ENCODE measurements around the gene TTC4.

Gene TTC4

GRCh38 chr1:54695221-54695620 is 20.4 kb upstream of the TTC4 start:
- peaks cover 4% of the 10 kb centered on the region; the same call in 1 of the 2 replicates for H3K27me3 ChIP-seq (ENCODE audit: control insufficient read depth, low read length)
- no peaks in the 10 kb centered on the region for H3K36me3 ChIP-seq (ENCODE audit: control insufficient read depth, low read length)
- no peak overlapping the region for H3K4me2 ChIP-seq (ENCODE audit: low read length)
- H4K20me1 ChIP-seq (ENCODE audit: control insufficient read depth, insufficient read depth, low read depth, low read length) = no peaks in the 10 kb centered on the region
- no peak for TF ChIP-seq EZH2phosphoT487 (IDR thresholded peaks at IDR 0.05; ENCODE audit: borderline replicate concordance, low read length)
- TF ChIP-seq CTCF (IDR thresholded peaks at IDR 0.05; ENCODE audit: low read depth, low read length, poor library complexity, severe bottlenecking) = no peak
- H3K9me3 ChIP-seq (ENCODE audit: control insufficient read depth, insufficient read depth, low read length) = no peaks in the 10 kb centered on the region
- no peaks in the 10 kb centered on the region for H3K79me2 ChIP-seq (ENCODE audit: control insufficient read depth, low read length)
- H3K4me3 ChIP-seq (ENCODE audit: low read length) = no peak overlapping the region
- H3K9me2 ChIP-seq (replicated peaks; ENCODE audit: control insufficient read depth, low read length) = no peaks in the 10 kb centered on the region
- H3K27ac ChIP-seq (ENCODE audit: low read depth, low read length) = no peak overlapping the region
- no peaks in the 10 kb centered on the region for H3K4me1 ChIP-seq (ENCODE audit: control insufficient read depth, low read length)
- H3F3A ChIP-seq (ENCODE audit: control insufficient read depth, insufficient read depth) = no peaks in the 10 kb centered on the region

DNA sequence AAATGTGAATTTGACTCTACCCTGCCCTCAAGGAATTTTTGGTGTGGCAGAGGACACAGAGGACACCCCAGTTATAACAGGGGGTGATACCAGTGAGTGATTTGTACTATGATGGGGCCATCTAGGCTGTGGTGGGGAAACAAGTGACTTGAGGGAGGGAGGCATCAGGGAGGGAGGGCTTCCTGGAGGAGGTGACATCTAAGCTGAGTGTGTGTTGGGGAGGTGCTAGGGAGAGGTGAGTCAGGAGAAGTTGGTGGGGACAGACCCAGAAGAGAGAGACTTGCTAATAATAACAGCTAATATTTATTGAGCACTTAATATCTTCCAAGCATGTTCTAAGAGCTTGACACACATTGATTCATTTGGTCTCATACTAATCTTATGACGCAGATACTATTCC is 19.9 kb upstream of the TTC4 start:
- Histone ChIP-seq H3K27ac (ENCODE audit: low read depth, low read length) (no peak overlapping the region), H3K4me3 (ENCODE audit: low read length) (no peak overlapping the region)

GRCh38 chr1:54696262-54696661 is 19.4 kb upstream of the TTC4 start:
- no peaks in the 10 kb centered on the region for H3K9me2 ChIP-seq (replicated peaks; ENCODE audit: control insufficient read depth, low read length)
- TF ChIP-seq EZH2phosphoT487 (IDR thresholded peaks at IDR 0.05; ENCODE audit: borderline replicate concordance, low read length) (no peak), CTCF (IDR thresholded peaks at IDR 0.05; ENCODE audit: low read depth, low read length, poor library complexity, severe bottlenecking) (no peak)
- no peaks in the 10 kb centered on the region for H4K20me1 ChIP-seq (ENCODE audit: control insufficient read depth, insufficient read depth, low read depth, low read length)

More for the DNA sequence above, 19.9 kb upstream of the TTC4 start:
- H3K36me3 ChIP-seq (ENCODE audit: control insufficient read depth, low read length) = no peaks in the 10 kb centered on the region
- H3K27me3 ChIP-seq (ENCODE audit: control insufficient read depth, low read length) = peaks cover 5% of the 10 kb centered on the region; the same call in 1 of the 2 replicates
- no peaks in the 10 kb centered on the region for H3K9me2 ChIP-seq (replicated peaks; ENCODE audit: control insufficient read depth, low read length)
- H4K20me1 ChIP-seq (ENCODE audit: control insufficient read depth, insufficient read depth, low read depth, low read length) = no peaks in the 10 kb centered on the region
- H3K4me2 ChIP-seq (ENCODE audit: low read length) = no peak overlapping the region
- H3K79me2 ChIP-seq (ENCODE audit: control insufficient read depth, low read length) = no peaks in the 10 kb centered on the region
- no peak for TF ChIP-seq EZH2phosphoT487 (IDR thresholded peaks at IDR 0.05; ENCODE audit: borderline replicate concordance, low read length)
- no peak for TF ChIP-seq CTCF (IDR thresholded peaks at IDR 0.05; ENCODE audit: low read depth, low read length, poor library complexity, severe bottlenecking)
- H3F3A ChIP-seq (ENCODE audit: control insufficient read depth, insufficient read depth) = no peaks in the 10 kb centered on the region
- no peaks in the 10 kb centered on the region for H3K9me3 ChIP-seq (ENCODE audit: control insufficient read depth, insufficient read depth, low read length)
- H3K4me1 ChIP-seq (ENCODE audit: control insufficient read depth, low read length) = no peaks in the 10 kb centered on the region

More at GRCh38 chr1:54696262-54696661, 19.4 kb upstream of the TTC4 start:
- Histone ChIP-seq H3K27me3 (ENCODE audit: control insufficient read depth, low read length) (peaks cover 10% of the 10 kb centered on the region; the same call in 1 of the 2 replicates), H3K36me3 (ENCODE audit: control insufficient read depth, low read length) (no peaks in the 10 kb centered on the region), H3K9me3 (ENCODE audit: control insufficient read depth, insufficient read depth, low read length) (no peaks in the 10 kb centered on the region), H3K4me1 (ENCODE audit: control insufficient read depth, low read length) (no peaks in the 10 kb centered on the region), H3K27ac (ENCODE audit: low read depth, low read length) (no peak overlapping the region), H3K4me2 (ENCODE audit: low read length) (no peak overlapping the region), H3F3A (ENCODE audit: control insufficient read depth, insufficient read depth) (no peaks in the 10 kb centered on the region), H3K4me3 (ENCODE audit: low read length) (no peak overlapping the region), H3K79me2 (ENCODE audit: control insufficient read depth, low read length) (no peaks in the 10 kb centered on the region)

Measured in DOHH2 (cell line).